Measurements from ENCODE around the gene L1CAM. TPM values are rescaled to one million over a fixed set of nuclear protein-coding genes. Genes with fewer than 3 reads are reported as not detected.

The L1CAM gene
- total RNA-seq, 4 donors from 2014 or later, result 0.37 to 2.8 (median 1.6) TPM

- ATAC-seq (ENCODE audit: low FRiP score) (no peak), DNase-seq (ENCODE audit: low spot score) (no peak)
- no peak for TF ChIP-seq CTCF (IDR thresholded peaks at IDR 0.05)
These were observed 49.1 kb downstream of the L1CAM start for GRCh38 chrX:153836921-153837320.

GRCh38 chrX:153832728-153833127 is 53.2 kb downstream of the L1CAM start:
- ATAC-seq (ENCODE audit: low FRiP score) (no peak), DNase-seq (ENCODE audit: low spot score) (no peak)
- no peak for TF ChIP-seq CTCF (IDR thresholded peaks at IDR 0.05)

GRCh38 chrX:153831429-153832150 is 54.4 kb downstream of the L1CAM start:
- no peak for ATAC-seq (ENCODE audit: low FRiP score)
- DNase-seq (ENCODE audit: low spot score), result no peak
- TF ChIP-seq CTCF (IDR thresholded peaks at IDR 0.05), result no peak

- no peak for TF ChIP-seq CTCF (IDR thresholded peaks at IDR 0.05)
- no peak for DNase-seq (ENCODE audit: low spot score)
- ATAC-seq (ENCODE audit: low FRiP score), result no peak
These were observed 55.1 kb downstream of the L1CAM start for GRCh38 chrX:153830640-153831428.

GRCh38 chrX:153829799-153830639 is 56.0 kb downstream of the L1CAM start, which contains the start of gene PDZD4:
Gene PDZD4, minus strand, starts transcription at chrX:153830544. Its CDS starts 246 bp downstream, at chrX:153830298.
- DNase-seq (ENCODE audit: low spot score) (no peak), ATAC-seq (ENCODE audit: low FRiP score) (no peak)
- no peak for TF ChIP-seq CTCF (IDR thresholded peaks at IDR 0.05)

- ATAC-seq (ENCODE audit: low FRiP score) (no peak), DNase-seq (ENCODE audit: low spot score) (no peak)
- TF ChIP-seq CTCF (IDR thresholded peaks at IDR 0.05), result no peak
These were observed 56.5 kb downstream of the L1CAM start for GRCh38 chrX:153829549-153829798.
